NCI-H2029 treated with DMSO at 0.1 percent for 48 hours (cell line): ENCODE measurements around the gene TOM1L2.

Source experiments
- DNase-seq: peaks from one replicate; lab custom pipeline; 2025; lab: John Stamatoyannopoulos, UW

The TOM1L2 gene

DNA sequence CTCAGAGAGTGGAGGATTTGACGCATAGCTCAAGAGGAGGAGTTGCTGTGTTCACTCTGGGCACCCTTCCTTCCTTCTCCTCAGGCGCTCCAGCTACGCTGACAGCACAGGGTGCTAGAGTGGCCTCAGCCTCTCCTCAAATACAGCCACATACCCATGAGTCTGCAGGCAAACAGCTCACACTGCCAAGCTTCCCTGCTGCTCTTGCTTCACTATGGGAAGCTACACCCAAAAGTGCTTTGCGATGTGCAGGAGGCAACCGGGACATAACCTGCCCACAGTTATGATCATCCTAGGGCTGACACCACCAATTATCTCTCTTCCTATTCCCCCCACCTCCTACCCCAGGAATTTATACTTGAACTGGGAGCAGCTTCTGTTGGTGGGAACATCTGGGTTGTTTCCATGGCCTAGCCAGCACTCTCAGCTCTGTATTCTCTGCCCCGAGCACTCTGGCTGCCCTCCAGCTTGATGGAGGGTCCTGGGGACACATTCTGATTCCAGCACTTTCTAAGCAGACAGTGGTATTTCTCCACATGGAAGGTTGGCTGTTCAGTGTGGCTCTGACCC lies 95.2 kb downstream of the TOM1L2 start:
- no peak for DNase-seq

DNA sequence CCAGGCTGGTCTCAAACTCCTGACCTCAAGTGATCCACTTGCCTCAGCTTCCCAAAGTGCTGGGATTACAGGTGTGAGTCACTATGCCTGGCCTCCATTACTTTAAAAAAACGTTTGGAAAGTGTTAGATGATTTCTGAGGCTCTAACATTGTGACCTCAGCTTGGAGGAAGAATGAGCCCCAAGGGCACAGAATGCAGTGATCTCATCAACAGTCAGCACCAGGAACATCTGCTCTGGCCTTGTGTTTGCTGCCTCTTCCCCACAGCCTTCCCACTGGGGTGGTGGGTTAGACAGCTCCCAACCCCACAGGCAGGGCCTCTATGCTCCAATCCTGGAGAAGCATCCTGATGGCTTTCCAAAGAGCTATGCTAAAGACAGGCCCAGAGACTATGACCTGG lies 97.7 kb downstream of the TOM1L2 start:
- DNase-seq: no peak

DNA sequence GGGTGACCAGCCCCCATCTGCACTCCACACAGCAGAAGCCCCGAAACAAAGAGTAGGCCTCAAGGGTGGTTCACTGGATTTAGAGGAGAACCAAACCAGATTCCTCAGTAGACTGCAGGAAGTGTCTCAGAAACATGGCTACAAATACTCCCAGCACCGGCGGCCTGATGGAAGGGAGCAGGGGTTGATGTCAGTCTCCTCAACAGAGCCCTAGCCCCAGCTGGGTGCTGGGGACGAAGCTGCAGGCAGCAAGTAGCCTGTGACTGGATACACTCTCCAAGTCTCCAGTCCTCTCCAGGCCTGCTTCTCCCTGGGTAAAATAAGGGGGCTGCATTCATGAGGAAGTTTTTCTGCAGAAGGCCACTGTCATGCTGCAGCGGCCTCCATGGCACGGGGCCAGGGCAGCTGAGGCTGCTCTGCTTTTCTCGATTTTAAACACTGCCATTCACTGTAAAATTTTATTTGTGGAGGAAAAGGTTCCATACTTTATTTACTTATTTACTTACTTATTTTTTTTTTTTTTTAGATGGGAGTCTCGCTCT lies 98.7 kb downstream of the TOM1L2 start:
- no peak for DNase-seq

DNA sequence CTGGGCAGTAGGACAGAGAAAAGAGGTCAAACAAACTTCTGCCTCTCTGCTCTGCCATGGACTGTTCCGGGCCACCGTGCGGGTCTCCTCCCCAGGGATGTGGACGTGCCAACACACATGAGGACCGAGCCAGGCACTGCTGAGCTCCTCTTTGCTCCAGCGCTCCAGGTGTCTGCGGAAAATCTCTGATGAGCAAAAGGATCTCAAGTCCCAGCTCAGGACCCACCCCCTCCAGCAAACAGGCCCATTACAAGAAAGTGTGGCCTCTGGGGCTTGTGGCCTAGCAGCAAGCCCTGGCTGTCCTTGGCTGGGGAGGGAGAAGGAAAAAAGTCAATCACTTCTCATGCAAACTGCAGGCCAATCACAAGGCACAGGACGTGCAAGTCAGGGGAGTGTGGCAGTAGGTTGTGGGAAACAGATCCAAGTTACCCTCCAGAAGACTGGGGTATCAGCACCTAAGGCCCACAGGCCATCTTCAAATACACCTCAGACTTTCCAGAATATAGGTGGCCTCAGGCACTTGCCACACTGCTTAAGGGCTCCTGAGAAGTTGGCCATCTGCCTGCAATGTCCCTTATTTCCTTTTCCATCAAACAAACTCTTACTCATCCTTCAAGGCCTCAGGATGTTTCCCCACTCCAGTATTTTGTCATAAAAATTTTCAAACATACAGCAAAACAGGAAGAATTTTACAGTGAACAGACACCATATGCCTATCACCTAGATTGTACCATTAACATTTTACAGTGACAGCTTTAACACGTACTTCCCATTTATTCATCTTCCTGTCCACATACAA lies 99.5 kb downstream of the TOM1L2 start:
- DNase-seq: no peak

DNA sequence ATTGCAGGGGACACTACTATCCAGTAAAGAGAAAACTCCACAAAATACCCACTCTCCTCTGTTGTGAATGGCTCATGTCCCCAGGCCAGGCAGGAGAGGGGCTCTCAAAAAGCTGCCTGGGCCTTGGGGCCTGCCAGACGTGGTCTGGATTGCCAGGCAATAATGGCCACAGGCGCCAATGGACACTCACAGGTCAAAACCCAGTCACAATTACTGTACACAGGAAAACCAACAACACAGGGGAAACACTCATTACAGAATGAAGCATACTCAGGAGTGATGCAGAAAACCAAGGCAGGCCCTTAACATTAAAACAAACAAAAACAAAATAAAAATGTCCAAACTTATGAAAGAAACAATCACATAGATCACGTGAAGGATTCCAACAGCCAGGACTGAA lies 100.3 kb downstream of the TOM1L2 start:
- no peak for DNase-seq

DNA sequence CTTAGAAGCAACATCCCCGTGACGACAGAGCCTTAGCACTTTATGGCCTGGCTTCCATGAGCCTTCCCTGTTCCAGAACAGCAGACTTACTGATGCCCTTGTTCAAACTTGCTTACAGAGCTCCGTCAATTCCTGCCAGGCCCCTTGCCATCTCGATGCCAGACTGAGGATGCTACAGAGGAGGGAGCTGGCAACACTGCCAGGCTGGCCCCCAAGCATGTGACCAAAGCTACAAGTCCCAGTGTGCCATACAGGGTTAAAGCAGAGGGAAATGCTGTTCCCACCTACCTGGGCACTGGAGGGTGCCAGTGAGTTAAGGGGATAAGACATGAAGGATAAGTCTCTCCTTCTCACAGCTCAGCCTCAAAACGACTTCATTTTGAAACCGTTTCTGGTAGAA lies 102.0 kb downstream of the TOM1L2 start:
- DNase-seq: no peak

DNA sequence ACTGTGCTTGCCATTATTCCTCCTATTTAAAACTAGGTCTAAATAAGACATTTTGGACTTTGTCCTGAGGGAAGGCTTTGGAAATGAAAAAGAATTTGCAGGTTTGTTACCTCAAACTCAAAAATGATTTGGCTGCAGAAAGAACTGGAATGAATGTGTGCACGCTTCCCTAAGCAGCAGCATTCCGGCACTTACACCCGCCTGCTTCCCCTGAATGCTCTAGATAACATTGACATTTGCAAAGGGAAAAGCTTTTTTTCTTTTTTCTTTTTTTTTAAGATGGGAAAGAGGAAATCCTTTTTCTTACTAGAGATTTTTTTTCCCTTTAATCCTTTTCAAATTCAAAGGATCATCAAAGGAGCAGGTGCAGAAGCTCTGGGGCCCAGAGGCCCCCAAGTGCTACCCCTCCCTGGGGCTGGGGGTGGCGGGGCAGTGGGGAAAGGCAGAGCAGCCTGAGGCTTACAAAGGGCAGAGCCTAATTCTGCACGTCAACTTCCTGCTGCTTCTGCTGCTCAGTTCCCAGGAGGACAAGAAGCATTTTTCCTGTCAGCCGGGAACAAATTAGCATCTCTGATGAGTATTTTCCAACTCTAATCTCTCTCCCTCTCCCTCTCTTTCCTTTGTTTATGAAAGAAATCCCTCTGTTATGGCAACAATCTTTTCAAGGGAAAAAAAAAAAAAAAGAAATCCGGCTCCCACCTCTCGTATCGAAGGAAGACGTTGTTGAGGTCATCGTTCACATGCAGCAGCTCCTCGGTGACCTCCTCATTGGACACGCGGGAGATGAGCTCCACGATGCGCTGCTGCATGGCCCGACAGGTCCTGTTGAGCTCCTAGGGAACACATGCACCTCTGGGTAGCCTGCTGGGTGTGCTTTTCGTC lies 103.3 kb downstream of the TOM1L2 start:
- DNase-seq: no peak

DNA sequence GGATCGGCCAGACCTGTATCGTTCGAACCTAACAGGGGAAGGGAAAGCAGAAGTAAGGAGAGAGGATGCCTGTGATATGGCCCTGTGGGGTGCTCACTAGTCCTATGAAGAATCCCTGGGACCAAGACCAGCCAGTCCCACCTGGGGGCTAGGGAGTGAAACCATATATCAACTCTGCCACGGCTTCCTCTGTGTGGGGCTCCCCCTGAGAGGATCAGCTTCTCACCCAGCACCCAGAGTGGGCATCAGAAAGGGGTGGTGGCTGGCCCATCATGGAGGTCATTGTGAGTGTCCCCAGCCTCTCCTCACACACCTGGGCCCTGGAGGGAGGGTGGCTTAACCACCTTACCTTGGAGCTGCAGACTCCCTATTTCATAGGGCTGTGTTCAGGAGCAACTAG lies 105.3 kb downstream of the TOM1L2 start:
- DNase-seq: no peak

DNA sequence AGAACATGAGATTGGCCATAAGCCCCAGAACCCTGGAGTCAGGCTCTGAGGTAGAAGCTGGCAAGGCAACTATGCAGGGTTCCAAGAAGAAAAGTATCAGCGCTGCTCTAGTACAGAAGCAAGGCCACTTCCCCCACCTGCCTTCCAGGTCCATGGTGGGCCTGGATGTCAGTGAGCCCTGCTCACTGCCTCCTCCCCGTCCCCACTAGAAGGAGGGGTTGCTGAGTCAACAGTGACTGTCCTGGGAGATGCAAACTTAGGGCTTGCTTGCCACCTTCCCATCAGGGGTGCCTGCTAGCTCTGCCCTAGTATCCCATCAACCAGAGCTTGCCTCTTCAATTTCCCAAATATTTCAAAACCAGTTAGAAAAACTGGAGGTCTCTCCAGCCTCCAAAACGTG lies 105.8 kb downstream of the TOM1L2 start:
- no peak for DNase-seq

DNA sequence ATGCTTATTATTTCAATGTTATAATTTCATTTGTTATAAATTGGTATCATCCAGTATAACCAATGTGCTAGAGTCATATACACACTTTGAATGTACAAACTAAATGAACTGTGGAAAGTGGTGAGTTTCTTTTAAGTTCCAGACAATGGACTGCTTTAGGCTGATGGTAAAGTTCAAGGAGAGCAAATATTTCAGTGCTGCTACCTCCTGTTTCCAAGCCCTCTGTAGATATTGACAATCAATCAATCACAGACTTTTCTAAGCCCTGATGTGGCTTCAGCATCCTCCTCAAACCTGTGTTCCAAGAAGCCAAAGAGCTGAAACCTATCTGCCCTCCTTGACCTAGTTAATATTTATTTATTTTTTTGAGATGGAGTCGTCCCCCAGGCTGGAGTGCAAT lies 107.2 kb downstream of the TOM1L2 start:
- no peak for DNase-seq

DNA sequence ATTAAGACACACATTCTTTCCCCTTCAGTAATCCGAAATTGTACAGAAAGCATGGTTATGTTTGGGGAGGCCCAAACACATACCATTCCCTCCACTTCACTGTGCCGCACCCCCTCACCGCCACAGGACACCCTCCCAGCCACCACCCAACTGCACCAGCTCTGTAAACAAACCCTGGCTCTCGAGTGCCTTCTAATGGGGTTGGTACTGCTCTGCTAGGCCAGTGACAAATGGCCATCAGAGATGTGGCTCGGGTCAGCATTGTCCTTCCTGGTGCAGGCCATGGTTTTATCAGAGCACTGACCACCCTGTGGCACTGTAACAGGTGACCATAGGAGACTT lies 111.5 kb downstream of the TOM1L2 start:
- DNase-seq: no peak

DNA sequence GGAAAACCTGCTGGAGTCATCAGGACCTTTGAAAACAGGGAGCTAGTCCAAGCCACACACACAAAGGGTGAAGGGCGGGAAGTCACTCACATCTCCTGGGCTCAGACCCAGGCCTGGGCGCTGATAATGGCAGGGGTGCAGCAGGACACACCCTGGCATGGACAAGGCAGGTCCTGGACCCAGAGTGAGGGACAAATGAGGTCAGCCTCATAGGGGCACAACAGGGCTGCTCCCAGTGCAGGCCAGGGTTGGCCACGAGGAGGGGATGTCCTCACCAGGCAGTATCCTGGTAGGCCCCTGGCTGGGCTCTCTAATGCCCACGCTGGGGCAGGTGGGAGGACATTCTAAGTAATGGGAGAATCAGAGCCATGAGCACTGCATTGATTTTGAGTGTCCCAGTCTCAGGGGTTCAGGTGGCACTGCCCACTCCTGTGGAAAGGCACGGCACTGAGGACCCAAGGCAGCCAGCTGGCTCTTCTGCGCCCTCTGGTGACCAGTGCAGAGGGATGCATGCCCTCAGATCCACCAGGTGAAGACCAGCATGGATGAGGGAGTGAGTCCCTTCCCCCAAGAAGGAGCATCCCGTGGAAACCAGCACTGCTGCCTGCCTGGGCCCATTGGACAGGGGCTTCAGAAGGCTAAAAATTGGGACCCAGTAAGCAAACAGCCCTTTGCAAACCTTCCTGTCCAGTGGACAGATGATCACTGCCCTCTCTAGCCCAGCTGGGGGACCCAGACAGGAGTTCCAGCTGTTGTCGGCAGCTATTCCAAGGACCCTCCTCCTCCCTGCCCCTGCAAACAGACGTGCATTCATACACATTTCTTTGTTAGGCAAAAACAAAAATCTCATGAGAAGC lies 112.1 kb downstream of the TOM1L2 start:
- no peak for DNase-seq

DNA sequence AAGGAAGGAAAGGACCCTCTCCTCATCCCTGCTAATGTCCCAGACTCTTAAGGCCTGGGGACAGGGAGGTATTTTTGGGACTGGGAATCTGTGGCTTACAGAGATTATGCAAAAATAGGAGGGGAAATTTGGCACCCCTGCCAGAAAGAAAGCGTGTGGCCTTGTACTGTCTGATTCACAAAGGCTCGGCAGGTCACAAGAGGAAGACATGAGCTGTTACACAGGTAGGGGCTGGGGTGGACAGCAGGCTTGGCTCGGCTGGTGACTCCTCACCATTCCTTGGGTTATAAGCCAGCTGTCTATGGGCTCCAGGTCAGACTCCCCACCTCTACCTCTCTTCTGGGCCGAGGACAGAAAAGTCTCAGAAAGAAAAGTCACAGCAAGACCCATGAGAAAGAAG lies 114.7 kb downstream of the TOM1L2 start:
- DNase-seq: no peak

DNA sequence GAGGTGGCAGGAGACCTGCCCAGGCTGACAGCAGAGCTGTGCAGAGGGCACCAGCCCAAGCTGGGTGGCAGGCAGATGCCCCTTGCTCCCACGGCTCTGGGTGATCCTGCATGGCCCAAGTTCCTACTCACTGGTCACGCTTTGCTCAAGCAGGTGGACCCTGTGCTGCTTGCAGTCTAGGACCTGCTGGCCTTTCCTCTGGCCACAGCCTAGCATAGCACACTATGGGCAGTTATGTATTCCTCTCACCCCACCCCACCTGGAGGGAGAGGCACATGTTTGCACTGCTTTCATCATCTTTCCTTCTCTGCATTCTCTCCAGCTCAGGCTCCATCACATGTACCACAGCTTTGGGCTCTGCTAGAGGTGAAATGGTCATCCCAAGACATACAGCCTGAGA lies 115.8 kb downstream of the TOM1L2 start:
- no peak for DNase-seq

DNA sequence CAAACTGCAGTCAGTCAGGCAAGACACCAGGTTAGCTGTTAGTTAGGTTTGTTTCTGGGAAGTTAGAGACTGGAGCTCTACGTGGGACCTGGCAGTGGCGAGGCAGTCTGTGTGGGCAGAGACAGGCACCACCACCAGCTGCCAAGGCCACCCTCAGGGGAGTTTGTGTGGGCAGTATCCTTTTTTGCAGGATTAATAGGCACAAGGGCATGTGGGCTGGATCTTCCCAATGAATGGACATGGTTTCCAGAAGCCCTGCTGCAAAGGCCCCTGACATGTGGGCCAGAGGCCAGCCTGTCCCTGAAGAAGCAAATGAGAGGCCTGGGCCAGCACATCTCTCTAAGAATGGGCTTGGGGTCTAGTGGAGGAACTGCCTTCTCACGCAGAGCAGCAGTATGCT lies 116.2 kb downstream of the TOM1L2 start:
- DNase-seq: no peak

DNA sequence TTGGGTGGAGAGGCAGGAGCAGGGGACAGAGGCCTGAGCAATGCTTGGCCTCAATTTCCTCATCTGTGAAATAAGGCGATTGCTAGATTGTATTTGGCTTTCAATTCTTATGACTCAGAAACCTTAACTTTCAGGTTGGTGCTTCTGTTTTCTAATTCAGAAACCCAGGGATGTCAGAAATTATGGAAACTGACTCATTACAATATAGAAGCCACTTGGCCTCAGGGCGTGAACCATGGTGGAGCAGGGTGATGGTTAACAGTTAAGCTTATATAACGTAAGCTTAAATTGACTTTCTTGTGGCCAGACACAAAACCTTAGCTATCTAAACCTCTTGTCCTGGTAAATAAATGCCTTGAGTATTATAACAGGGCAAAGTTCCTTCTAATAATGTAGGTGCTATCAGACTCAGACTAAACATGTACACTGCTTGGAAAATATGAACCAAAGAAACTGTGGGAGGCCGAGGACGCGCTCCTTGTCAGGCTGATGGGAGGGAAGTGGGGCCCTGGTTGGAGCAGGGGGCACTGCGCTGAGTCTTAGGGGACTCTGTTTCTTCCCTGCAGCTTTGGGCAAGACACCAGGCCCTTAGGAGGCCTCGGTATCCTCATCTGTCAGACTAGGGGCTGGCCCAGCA lies 118.3 kb downstream of the TOM1L2 start:
- DNase-seq: no peak

DNA sequence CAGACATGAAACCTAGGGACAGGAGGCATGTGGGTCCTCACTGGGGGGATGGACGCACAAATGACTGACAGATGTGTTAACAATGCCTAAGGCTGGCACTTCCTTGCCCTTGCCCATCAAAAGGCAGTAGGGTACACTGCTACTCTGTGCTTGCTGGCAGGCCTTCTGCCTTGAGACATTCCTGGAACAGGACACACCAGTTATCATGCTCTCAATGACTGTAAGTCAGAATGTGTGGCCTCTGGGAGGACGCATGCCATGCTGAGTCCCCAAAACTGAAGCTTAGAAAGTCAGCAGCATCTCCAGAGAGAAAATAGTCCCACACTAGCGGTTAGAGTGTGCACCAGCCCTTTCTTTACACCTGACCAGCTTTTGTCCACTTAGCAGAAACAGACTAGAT lies 119.3 kb downstream of the TOM1L2 start:
- no peak for DNase-seq

DNA sequence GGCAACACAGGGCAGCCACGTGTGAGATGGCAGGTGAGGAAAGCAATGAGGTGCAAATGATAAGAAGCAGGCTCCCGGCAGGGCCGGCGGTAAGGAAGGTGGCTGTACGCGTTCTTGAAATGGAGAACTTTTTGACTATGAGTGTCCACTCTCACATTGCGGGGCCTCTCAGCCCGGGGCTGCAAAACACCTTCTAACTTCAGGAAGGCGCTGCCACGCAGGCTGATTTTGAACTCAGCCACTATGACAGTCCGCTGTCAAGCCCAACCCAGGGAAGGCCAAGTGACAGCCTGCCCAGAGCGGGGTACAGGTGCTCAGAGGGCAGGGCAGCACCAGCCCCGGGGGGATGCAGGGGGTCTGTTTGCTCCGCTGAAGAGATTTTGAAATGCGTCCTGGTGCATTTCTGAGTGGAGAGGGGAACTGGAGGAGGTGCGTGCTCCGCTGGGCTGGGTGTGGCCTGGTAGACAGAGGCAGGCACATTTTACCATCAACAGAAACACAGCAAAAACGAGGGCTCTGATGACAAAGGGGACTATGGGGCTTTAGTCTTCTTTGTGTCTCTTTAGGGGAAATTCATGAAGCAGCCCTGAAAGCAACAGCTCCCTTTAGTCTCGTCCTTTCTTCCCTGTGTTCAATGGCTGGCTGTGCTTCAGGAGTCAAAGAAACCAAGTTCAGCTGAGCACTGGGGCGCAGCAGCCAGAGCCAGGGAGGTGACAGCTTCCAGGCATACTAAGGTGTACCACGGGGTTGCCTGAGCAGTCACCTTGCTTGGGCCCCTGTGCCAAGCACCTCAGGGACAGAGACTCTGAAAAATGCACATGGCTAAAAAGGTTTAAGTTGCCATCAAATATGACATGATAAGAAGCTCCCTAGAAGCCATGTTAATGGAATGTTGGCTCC lies 120.8 kb downstream of the TOM1L2 start:
- no peak for DNase-seq

DNA sequence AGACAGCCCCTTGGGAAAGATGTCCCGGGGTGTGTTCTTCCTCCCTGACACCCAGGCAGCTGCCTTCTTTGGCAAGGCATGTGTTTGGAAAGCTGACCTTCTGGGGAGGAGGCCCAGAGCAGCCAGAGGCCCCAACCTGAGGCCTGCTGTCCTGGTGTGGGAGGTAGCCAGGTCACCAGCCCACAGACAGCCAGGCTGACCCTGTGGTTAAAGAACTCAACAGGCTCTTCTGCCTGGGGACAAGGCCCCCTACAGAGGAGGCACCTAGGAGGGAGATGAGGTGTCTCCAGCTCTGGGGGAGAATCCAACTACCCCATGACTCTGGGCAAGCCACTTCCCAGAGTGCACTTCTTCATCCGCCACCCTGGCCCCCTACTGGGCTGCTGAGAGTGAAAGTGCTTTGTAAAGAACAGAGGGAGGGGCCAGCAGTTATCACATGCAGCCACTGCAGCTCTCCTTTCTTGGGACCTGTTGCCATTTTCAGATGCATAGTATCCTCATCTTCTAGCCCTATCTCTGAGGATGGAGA lies 122.3 kb downstream of the TOM1L2 start:
- DNase-seq: no peak

DNA sequence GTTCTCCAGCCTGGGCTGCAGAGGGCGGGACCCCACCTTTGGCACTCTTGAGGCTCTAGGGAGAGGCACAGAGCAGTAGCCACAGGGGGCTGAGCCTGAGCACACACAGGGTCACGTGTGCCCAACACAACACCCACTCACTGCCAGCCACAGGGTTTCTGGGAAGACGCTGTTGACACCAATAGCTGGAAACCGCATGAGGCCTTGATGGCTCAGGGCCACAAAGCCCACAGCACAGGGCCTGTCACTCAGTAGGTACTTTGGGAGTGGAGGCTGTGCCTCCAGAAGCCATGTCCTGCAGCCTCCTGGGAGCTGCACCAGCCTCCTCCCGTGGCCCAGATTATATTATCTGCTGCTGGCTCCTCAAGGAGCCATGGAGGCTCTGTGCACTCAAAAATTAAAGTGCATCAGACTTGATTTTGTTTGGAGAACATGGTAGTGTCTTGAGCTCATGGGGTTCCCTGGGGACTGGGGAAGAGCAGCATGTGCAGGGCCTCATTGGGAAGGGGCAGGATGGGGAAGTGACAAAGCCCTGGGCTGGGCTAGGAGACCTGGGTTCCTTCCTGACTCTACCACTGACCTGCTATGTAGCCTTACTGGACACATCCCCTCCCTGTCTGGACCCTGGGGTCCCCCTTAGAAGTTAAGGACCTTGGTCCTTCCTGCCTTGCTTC lies 122.9 kb downstream of the TOM1L2 start:
- DNase-seq: no peak
